Panc1 (cell line): ENCODE measurements around the gene NUP188. TPM values are rescaled to one million over a fixed set of nuclear protein-coding genes. Genes with fewer than 3 reads are reported as not detected.

ENCODE experiments used
- ATAC-seq: fragments of 200-7000 bp; cut with Tn5 transposase; 2 replicates; pipeline ENCODE4 v1.9.1; 2020; ENCODE audit warnings: mild to moderate bottlenecking, moderate library complexity
- Bru-seq: library from RNA; stranded (reverse); fragments of 400-500 nt; gene quantifications from one replicate; lab custom pipeline; 2021; lab: Mats Ljungman, UMichigan
- BruChase-seq, 2 experiments: library from RNA; stranded (reverse); fragments of 400-500 nt; gene quantifications; one replicate each; lab custom pipeline; 2021; lab: Mats Ljungman, UMichigan
- BruUV-seq: library from RNA; stranded (reverse); fragments of 400-500 nt; replicated peaks from 2 replicates; lab custom pipeline; 2021; lab: Mats Ljungman, UMichigan
- CTCF ChIA-PET: fragments of 300-600 bp; sonication (Branson Sonifier 250); formaldehyde crosslinking; loops from one replicate; lab custom pipeline; 2022; ENCODE audit warnings: antibody characterized with exemption; lab: Charles Lee
- POLR2A ChIA-PET: fragments of 300-600 bp; sonication (Branson Sonifier 250); formaldehyde crosslinking; loops from one replicate; lab custom pipeline; 2022; ENCODE audit warnings: antibody characterized with exemption; lab: Charles Lee
- DNase-seq: peaks from one replicate; pipeline ENCODE4 v3.0.0-alpha.2; 2010; ENCODE audit warnings: low read depth, low spot score
- H3K27ac ChIP-seq: 2 replicates; pipeline ENCODE4 v1.5.1; 2011; ENCODE audit warnings: mild to moderate bottlenecking, low read length, inconsistent platforms
- H3K27me3 ChIP-seq: fragments of 200-500 bp; sonication (Bioruptor generic); 2 replicates; pipeline ENCODE4 v1.6.0; 2014; ENCODE audit warnings: low read length, inconsistent platforms; ENCODE audit not compliant: control insufficient read depth, insufficient read depth
- H3K36me3 ChIP-seq: fragments of 200-500 bp; sonication (Bioruptor generic); 2 replicates; pipeline ENCODE4 v1.5.1; 2014; ENCODE audit warnings: inconsistent platforms, mild to moderate bottlenecking, low read length, moderate library complexity; ENCODE audit not compliant: control insufficient read depth, insufficient read depth
- H3K4me1 ChIP-seq: 2 replicates; pipeline ENCODE4 v1.5.1; 2011; ENCODE audit warnings: inconsistent platforms, mild to moderate bottlenecking, low read length, moderate library complexity; ENCODE audit not compliant: control insufficient read depth, insufficient read depth
- H3K4me3 ChIP-seq, 2 experiments: 2 replicates each; pipeline ENCODE4 v1.5.1; 2011 to 2012; ENCODE audit warnings: low read depth in 2 of 2, low read length in 2 of 2, mild to moderate bottlenecking in 2 of 2, inconsistent platforms in 1 of 2, moderate library complexity in 1 of 2
- H3K9me3 ChIP-seq: fragments of 200-500 bp; sonication (Bioruptor generic); 2 replicates; pipeline ENCODE4 v1.5.1; 2014; ENCODE audit warnings: low read depth, mild to moderate bottlenecking, inconsistent platforms, low read length, moderate library complexity; ENCODE audit not compliant: control insufficient read depth, insufficient read depth
- CTCF ChIP-seq: fragments of 450-650 bp; IDR thresholded peaks from 2 replicates; pipeline ENCODE4 v1.5.1; 2017; ENCODE audit warnings: mild to moderate bottlenecking
- POLR2AphosphoS5 ChIP-seq: IDR thresholded peaks from 2 replicates; pipeline ENCODE4 v1.6.1; 2012; ENCODE audit warnings: mild to moderate bottlenecking, low read depth, low read length, moderate library complexity
- REST ChIP-seq, 2 experiments: IDR thresholded peaks; 2 replicates each; pipeline ENCODE4 v1.6.1; 2011 to 2012; ENCODE audit warnings: low read depth in 2 of 2, control low read depth in 1 of 2, low read length in 1 of 2, mild to moderate bottlenecking in 1 of 2, moderate library complexity in 1 of 2; ENCODE audit not compliant: insufficient read depth in 1 of 2
- SIN3A ChIP-seq: IDR thresholded peaks from 2 replicates; pipeline ENCODE4 v1.6.1; 2012; ENCODE audit warnings: low read depth, mild to moderate bottlenecking, low read length, moderate library complexity, borderline replicate concordance; ENCODE audit not compliant: insufficient read depth
- TCF7L2 ChIP-seq: IDR thresholded peaks from 2 replicates; pipeline ENCODE4 v1.6.1; 2011; ENCODE audit warnings: mild to moderate bottlenecking, low read depth, low read length, inconsistent platforms
- in situ Hi-C: cut with HindIII; loops from 2 replicates; pipeline ENCODE4 v1.10.0; 2016; ENCODE audit warnings: low sequenced_read_pairs, low pct_unique_long_range_greater_than_20kb
- intact Hi-C: fragments of 100-400 bp; cut with micrococcal nuclease; formaldehyde crosslinking; loops from one replicate; pipeline ENCODE4 v1.10.0; 2022; ENCODE audit not compliant: unreplicated experiment
- long read RNA-seq: library from polyadenylated mRNA; unstranded; transcript quantifications from one replicate; pipeline ENCODE4 v2.0.0, GENCODE V29; 2021; ENCODE audit not compliant: unreplicated experiment
- polyA plus RNA-seq: library from polyadenylated mRNA; unstranded; fragments of >200 nt; gene quantifications from one replicate; pipeline ENCODE4 v1.2.1, GENCODE V29; 2012; ENCODE audit warnings: missing spikeins; ENCODE audit not compliant: insufficient read length
- total RNA-seq: library from RNA; stranded (reverse); gene quantifications from one replicate; pipeline ENCODE4 v1.2.1, GENCODE V29; 2021; ENCODE audit not compliant: unreplicated experiment

The NUP188 gene
- total RNA-seq, result 69.9 TPM
- polyA plus RNA-seq, result 42.6 TPM
- Bru-seq, nascent RNA, result percentile 67 among the genes with signal in this experiment
- percentile 74 among the genes with signal in this experiment for BruChase-seq, experiment 1, labeled RNA remaining after a 2-hour chase
- percentile 85 among the genes with signal in this experiment for BruChase-seq, experiment 2, labeled RNA remaining after a 6-hour chase
- long read RNA-seq, full-length matches to known transcripts, result 44 of 128 reads
- long read RNA-seq, partial matches to known transcripts, result 72 of 128 reads
- long read RNA-seq, other reads (novel, unspliced or antisense), result 12 of 128 reads

- in situ Hi-C loops, result no loop called here
- H3K9me3 ChIP-seq, result no peaks in the 10 kb centered on the region
- CTCF ChIA-PET, result interaction anchor here (0.7 kb wide), 1 partner anchor 101 kb away, joined by 5 read pairs; no protein-coding TSS in a partner anchor
- POLR2A ChIA-PET, result interaction anchor here (0.7 kb wide), 1 partner anchor 27 kb away, joined by 8 read pairs; no protein-coding TSS in a partner anchor
- intact Hi-C loops, result no loop called here
- DNase-seq (no peak), ATAC-seq (peak; percentile 92)
- peak within 1 kb of the TSS; percentile 82 for H3K27ac ChIP-seq
- peaks cover 3% of the 10 kb centered on the region for H3K4me1 ChIP-seq
- BruUV-seq, result TSS peak; percentile 86
- no peak for TF ChIP-seq REST (IDR thresholded peaks at IDR 0.05; ENCODE audit: insufficient read depth in 1 of 2, low read depth in 2 of 2, low read length in 1 of 2)
- TF ChIP-seq POLR2AphosphoS5, result peak; percentile 82
- no peak for TF ChIP-seq TCF7L2
- no peak for TF ChIP-seq CTCF
- TF ChIP-seq SIN3A, result 0 out of 2 replicates have a peak, but pooled peaks have one; percentile 55
- H3K27me3 ChIP-seq, result no peaks in the 10 kb centered on the region
- no peaks in the 10 kb centered on the region for H3K36me3 ChIP-seq
- H3K4me3 ChIP-seq, result peak within 1 kb of the TSS; percentile 87 to 91
Observed at GRCh38 chr9:128947527-128948301, at the start of gene NUP188, which contains the start of gene DOLK. TSS of gene NUP188 (plus strand) at chr9:128947699. CDS start at chr9:128947720, 21 bp downstream. TSS of gene DOLK (minus strand) at chr9:128947603. CDS start at chr9:128947303, 300 bp downstream.

- no peaks in the 10 kb centered on the region for H3K36me3 ChIP-seq
- no peaks in the 10 kb centered on the region for H3K4me1 ChIP-seq
- no peaks in the 10 kb centered on the region for H3K9me3 ChIP-seq
- H3K27ac ChIP-seq, result no peak overlapping the region
- ATAC-seq (no peak), DNase-seq (no peak)
- ChIA-PET POLR2A (no interaction called here), CTCF (no interaction called here)
- no TSS peak for BruUV-seq
- intact Hi-C loops (no loop called here), in situ Hi-C loops (no loop called here)
- H3K27me3 ChIP-seq, result no peaks in the 10 kb centered on the region
- TF ChIP-seq TCF7L2, result no peak
- no peak for TF ChIP-seq REST (IDR thresholded peaks at IDR 0.05; ENCODE audit: insufficient read depth in 1 of 2, low read depth in 2 of 2, low read length in 1 of 2)
- no peak for TF ChIP-seq POLR2AphosphoS5
- TF ChIP-seq SIN3A, result no peak
- no peak for TF ChIP-seq CTCF
- H3K4me3 ChIP-seq, result no peak overlapping the region
Observed at GRCh38 chr9:128898382-128898781, 49.1 kb upstream of the NUP188 start.
